ENCODE results near the gene TRIL.

TRIL gene

DNA sequence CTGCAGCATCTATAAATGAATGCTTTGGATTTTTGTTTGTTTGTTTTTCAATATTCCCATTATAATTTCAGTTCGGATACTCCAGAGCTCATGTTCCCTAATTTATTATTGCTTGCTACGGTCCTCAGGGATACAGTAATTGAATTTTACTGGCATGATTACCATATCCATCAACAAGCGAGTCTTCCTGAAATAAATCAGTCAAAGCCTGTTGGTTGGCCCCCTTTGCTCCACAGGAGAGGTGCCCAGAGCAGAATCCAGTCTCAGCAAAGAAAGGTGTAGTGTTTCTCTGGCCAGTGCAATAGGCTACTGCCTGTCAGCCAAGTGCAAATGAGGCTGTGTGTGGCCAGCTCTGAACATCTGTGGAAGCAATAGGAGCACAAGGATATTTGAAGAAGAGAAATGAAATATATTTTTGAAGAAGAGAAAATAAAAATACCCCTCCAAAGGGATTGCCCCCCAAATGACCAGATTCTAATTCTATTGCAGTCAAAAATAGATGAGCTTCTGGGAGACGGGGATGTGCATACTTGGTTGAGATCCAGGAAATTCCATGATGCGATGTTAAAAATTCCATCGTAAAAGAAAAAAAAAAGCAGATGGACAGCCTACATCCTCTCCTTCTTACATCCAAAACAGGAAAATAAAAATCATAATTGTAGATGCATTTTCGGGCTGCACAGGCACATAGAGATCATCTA, 18.1 kb downstream of the TRIL start:
- no peak for DNase-seq

DNA sequence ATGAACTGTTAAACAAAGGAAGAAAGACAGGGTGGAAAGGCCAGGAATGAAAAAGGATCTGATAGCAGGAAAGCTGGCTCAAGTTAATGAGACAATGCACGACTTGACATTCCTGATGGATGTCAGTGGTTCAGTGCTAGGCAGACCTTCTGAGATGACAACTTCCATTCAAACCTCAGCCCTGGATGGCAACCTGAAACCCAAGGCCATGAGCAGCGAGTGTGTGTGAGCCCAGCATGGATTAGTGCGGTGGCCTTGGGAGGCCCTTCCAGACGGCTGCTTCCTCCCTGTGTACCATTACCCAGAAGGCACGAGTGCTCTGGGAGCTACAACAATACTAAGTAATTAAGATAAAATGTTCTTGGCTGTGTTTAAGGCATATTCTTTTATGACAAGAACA, 18.8 kb downstream of the TRIL start:
- DNase-seq: no peak

DNA sequence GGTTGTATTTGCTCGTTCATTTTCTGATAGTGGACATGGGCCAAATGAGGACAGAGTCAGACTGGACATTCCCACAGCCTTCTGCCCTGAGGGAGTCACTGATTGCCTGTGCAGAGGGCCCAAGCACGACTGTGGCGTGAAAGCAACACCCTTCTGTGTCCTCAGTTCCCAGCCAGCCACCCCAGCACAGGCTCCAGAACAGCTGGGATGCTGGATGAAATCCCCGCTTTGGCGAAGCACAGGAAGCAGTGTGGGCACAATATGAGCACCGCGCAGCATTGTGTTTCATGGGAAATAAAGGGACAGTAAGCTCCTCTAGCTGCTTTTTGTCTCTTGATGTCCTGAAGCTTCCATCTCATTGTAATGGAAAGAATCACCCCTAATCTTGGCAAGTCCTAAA, 20.5 kb downstream of the TRIL start:
- DNase-seq: no peak

DNA sequence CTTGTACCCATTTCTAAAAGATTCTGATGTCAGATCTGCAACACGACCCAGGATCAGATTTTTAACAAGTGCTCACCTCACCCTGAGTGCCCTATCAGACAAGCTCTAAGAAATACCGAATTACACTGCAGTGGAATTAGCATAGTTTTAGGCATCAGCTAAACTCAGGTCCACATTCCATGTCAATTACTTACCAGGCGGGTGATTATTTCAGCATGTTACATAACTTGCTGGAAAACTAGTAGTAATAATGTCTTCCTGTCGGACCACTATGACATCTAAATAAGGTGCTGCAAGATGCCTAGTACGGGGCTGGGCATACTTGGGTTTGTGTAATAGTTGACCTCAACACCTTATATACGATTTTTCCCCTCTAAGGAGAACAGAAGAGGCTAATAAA, 21.0 kb downstream of the TRIL start:
- DNase-seq: no peak

DNA sequence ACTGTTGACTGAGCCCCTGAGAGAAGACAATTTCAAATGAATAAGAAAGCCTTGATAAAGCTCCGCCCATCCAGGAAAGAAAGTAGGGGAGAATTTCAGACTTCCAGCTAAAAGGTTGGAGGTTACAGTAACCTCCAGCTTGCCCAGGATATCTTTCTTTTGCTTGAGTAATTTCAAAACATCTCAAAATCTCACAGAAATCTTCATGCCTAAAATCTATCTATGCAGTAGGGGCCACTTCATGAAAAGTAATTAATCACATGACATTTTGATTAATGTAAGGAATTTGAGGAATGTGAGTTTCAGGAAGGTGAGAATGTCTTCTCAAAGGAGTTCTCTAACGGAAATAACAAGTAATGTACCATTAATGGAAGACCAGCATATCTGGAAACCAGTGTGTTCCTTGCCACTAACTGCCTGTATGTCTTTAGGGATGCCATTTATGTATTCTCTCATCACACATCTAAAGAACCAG, 24.2 kb downstream of the TRIL start:
- DNase-seq: no peak

DNA sequence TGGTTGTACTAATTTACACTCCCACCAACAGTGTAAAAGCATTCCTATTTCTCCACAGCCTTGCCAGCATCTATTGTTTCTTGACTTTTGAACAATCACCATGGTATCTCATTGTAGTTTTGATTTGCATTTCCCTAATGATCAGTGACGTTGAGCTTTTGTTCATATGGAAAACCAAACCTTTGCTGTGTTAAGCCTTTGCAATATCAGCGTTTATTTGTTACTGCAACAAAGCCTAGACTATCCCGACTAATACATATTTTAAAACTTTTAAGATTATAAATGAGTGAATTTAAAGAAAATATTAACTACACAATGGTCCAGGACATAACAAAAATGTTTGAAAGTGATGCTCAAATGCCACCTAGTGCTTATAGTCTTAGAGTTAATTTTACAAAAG, 26.6 kb downstream of the TRIL start:
- no peak for DNase-seq

DNA sequence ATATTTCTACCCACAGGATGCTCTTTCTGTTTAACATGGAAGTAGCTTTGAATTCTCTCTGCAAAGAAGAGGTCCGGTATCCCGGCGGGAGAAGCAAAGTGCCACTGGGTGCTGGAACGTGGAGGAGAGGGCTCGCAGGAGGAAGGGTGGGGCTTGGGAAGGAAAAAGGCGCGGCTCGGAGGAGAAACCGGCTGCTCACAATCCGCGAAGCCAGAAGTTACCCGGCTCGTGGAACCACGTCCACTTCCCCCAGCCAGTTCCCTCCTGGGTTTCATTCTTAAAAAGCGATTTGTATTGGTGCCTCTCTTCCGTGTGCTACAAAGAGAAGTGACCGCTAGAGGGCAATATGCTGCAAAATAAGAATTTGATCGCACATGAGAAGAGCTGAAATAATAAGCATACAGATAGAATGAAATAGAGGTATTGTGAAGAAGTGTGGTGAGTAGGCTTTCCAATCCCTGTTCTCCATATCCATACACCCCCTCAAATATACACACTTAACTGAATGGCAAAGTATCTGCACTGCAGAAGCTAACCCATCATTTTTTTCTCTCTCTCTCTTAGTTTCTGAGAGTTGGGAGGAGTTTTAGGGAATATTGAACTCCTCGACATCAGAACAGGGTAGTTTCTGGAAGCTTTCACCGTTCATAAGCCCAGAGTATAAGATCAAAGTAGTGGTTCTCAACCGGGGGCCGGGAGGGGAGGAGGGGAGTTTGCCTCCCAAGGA, 31.1 kb downstream of the TRIL start:
- peak; percentile 88 for DNase-seq

DNA sequence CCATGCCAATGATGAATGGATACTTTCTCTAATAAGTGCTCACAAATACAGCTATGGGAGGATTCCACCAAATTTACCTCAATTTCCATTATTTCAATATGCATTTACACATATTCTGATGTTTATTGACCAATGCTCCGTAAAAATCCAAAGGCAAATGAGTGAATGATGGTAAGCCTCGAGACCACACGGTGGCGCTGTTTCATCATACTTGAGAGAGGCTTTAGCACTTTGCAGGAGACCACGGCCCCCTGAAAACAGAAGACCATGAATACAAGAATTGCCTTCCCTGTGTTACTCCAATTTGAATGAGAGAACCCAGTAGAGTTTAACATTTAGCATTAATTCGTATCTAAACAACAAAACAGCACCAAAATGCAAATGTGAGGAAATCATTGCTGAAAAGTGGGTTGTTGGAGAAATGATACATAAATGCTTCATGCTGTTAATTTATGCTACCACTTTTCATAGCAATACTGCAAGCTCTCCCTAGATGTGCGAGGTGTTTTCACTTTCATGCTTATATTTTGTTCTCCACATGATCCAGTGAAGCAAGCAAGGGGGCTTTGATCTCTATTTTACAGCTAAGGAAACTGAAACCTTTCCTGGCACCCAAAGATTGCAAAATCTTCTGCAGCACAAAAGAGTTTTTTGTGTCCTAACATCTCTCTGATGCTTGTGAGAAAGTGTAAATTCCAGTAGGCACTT, 35.4 kb downstream of the TRIL start:
- peak; percentile 76 for DNase-seq

DNA sequence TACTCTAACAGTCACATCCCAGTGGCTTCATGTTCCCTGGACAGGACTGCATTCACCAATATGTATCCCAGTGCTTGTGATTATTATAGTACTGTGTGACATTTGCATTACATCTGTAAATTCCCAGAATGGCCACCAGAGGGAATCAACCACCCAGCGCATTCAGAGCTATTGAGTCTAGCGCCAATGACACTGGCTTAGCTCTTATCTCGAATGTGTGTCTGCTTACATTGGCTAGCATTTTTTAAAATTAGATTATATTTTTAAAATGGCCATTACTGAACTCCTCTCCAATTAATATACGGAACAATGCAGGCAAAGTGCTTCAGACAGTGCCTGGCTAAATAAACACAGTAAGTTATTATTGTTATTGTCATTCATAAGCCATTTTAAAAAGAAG, 36.3 kb downstream of the TRIL start:
- peak; percentile 36 for DNase-seq

DNA sequence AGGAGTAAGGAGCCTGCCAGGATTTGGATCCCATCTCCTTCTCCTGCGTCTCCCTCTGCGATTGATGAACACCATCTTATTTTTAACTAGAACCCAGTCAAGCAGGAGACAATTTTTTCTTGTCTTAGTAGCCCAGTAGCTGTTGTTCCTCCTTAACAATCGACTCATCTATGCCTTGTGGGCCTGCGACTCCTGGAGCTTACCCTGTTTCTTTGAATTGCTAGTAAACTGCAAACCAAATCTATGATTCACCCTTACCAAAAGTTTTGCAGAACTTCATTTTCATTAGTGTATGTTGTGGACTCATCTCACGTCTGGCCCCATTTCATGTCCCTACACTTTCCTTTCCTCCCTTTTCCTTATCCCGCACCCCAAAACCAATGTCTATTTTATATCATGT, 37.7 kb downstream of the TRIL start:
- no peak for DNase-seq

DNA sequence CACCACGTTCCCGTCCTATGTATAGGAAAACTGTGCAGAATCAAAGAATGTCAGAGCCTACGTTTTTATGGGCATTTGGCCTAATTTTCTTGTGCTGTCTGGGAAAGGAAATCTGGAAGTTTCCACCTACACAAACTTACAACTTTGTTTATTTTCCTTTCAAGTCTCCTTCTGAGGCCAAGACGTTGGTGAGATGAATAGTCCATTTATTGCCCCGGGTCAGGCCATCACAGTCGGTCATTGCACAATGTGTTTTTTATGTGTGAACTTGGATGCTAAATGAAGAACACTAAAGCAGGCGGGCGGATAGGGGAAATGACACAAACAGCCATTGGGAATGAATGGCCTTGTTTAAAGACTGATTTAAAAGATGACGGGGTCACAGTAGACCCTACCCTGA, 38.6 kb downstream of the TRIL start:
- no peak for DNase-seq

DNA sequence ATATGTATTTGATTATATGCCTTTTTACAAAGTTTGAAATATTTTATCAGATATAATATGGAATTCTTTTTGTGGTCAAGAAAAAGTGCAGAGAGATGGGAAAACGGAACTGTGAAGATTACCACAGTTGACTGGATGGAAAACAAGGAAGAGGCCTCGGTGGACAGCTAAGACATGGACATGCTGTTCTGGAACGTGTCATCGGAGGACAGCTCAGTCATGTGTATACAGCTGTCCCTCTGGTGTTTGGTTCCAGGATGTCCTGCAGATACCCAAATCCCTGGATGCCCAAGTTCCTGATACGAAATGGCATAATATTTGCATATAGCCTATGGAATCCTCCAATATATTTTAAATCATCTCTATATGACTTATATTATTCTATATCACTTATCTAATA, 49.4 kb downstream of the TRIL start:
- DNase-seq: no peak

DNA sequence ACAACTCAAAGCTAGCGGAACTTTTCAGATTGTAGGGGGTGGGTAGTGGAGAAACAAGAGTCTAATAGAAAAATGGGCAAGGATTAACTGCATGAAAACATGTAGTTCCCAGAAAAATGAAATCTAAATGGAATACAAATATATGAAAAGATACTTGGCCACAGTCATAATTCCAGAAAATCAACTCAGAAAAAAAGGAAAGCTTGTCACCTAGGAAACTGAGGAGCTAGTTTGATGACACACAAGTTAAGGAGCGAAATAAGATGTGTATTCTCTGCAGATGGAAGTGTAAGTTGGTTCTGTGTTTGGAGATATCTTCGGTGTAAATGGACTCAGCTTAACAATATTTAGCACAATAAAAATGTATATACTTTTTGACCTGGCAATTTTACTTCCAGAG, 52.7 kb downstream of the TRIL start:
- DNase-seq: no peak

DNA sequence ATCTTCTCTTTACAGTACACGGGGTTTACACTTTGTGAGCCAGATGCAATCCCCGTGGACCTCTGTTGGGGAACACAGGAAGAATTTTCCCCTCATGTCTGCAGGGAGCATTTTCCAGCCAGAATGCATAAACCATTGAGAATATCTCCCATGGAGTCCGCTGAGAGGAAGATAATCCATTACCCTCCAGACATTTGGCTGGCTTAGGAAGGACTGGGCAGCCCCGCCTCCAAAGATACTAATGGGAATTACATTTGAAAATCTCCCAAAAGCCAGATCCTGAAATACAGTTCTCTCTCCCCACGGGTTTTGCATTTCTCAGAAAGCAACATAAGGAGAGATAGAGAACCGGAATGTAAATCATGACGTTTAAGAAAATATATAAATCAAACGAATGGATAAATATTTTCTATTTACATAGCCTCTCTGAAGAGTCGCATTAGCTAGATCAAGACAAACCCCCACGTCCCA, 53.5 kb downstream of the TRIL start:
- no peak for DNase-seq

DNA sequence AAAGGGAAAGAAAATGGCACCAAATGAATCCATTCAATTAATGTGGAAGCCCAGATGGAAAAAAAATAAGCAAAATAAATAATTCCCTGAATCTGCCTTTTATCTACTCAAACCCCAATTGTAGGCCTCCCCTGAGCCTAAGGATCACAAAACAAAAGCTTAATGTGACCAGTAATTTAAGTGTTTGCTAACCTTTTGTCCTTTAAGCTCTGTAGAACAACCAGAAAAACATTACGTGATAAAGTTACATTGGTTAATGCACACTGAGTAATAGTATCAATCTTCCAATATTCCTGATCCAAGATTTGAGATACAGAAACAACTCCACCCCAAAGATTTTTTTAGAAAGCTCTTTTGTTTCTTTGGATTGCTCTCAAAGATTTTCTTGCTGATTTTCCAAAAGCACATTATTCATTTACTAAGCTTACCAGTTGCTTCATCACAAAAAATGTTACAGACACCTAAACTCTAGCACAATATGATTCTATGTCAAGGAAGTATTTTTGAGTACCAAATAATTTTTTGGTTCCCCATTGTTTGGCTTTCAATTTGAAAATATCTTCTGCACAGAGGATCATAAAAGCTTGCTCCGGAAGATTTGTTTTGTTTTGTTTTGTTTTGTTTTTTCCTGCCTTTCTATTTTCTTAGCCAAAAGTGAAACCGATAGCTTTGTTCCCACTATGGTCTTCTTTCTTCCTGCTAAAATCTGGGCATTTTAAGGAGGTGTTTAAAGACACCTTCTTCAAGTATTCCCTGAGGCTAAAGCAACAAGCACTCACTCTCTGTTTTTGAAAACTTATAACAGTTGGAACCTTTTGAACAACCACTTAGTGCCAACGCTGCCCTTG, 54.2 kb downstream of the TRIL start:
- no peak for DNase-seq
